Neural cell (in vitro differentiated cells): ENCODE measurements around the gene TMEM260.

Source experiments
- TF ChIP-seq, protein P1 (sequence below): IDR thresholded peaks from 2 replicates; pipeline ENCODE4 v1.6.1; 2012; ENCODE audit warnings: borderline replicate concordance
- TF ChIP-seq, protein P2 (sequence below): fragments of 450-650 bp; IDR thresholded peaks from 2 replicates; pipeline ENCODE4 v1.5.1; 2014; ENCODE audit warnings: antibody characterized with exemption, mild to moderate bottlenecking, moderate library complexity; ENCODE audit not compliant: poor library complexity, severe bottlenecking

DNA sequence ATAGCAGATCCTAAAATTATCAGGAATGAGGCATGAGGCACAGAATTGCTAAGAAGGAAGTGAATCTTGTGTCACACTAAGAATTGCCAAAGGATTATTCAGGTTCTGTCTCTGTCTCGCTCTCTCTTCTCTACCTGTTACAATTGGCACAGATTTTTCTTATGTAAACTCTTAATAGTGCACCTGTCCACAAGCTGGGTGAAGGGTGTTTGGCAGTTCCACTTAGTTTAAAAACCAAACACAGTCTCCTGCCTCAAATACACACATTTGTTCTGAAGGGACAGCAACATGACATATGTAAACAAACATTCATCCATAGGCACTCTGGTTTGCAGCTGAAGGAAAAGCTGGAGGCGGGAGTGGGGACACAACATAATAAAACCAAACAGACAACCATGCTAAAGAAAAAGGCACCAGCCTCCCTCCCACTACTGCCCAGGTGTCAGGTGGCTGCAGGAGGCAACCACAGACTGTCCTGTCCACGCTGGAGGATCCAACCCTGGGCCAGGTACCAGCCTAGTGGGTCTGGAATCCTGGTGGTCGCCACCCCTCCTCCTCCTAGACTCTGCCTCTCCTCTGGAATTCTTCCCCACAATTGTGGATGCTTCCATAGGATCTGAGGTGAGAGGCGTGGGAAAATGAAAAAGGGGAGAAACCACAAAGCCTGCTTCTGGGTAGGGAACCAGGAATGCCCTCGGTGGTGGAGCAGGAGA, 81.2 kb downstream of the TMEM260 start:
- TF ChIP-seq, protein P1, sequence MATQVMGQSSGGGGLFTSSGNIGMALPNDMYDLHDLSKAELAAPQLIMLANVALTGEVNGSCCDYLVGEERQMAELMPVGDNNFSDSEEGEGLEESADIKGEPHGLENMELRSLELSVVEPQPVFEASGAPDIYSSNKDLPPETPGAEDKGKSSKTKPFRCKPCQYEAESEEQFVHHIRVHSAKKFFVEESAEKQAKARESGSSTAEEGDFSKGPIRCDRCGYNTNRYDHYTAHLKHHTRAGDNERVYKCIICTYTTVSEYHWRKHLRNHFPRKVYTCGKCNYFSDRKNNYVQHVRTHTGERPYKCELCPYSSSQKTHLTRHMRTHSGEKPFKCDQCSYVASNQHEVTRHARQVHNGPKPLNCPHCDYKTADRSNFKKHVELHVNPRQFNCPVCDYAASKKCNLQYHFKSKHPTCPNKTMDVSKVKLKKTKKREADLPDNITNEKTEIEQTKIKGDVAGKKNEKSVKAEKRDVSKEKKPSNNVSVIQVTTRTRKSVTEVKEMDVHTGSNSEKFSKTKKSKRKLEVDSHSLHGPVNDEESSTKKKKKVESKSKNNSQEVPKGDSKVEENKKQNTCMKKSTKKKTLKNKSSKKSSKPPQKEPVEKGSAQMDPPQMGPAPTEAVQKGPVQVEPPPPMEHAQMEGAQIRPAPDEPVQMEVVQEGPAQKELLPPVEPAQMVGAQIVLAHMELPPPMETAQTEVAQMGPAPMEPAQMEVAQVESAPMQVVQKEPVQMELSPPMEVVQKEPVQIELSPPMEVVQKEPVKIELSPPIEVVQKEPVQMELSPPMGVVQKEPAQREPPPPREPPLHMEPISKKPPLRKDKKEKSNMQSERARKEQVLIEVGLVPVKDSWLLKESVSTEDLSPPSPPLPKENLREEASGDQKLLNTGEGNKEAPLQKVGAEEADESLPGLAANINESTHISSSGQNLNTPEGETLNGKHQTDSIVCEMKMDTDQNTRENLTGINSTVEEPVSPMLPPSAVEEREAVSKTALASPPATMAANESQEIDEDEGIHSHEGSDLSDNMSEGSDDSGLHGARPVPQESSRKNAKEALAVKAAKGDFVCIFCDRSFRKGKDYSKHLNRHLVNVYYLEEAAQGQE, result no peak
- TF ChIP-seq, protein P2, sequence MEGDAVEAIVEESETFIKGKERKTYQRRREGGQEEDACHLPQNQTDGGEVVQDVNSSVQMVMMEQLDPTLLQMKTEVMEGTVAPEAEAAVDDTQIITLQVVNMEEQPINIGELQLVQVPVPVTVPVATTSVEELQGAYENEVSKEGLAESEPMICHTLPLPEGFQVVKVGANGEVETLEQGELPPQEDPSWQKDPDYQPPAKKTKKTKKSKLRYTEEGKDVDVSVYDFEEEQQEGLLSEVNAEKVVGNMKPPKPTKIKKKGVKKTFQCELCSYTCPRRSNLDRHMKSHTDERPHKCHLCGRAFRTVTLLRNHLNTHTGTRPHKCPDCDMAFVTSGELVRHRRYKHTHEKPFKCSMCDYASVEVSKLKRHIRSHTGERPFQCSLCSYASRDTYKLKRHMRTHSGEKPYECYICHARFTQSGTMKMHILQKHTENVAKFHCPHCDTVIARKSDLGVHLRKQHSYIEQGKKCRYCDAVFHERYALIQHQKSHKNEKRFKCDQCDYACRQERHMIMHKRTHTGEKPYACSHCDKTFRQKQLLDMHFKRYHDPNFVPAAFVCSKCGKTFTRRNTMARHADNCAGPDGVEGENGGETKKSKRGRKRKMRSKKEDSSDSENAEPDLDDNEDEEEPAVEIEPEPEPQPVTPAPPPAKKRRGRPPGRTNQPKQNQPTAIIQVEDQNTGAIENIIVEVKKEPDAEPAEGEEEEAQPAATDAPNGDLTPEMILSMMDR, result no peak
